Mesodermal cell (in vitro differentiated cells): Measurements from ENCODE around the gene FAM32A.
"Not testable (repeated sequence)": the region's sequence is repeated elsewhere in the genome, so short reads cannot be mapped to it uniquely, and the experiment has no call there.

Experiments
- H3K27ac ChIP-seq: 2 replicates; pipeline ENCODE4 v1.7.0; 2013; ENCODE audit warnings: mild to moderate bottlenecking, low read depth, low read length, moderate library complexity; ENCODE audit not compliant: severe bottlenecking
- H3K36me3 ChIP-seq: 2 replicates; pipeline ENCODE4 v1.7.1; 2013; ENCODE audit warnings: mild to moderate bottlenecking, low read length, moderate library complexity; ENCODE audit not compliant: control insufficient read depth, insufficient read depth
- H3K4me1 ChIP-seq: one replicate; pipeline ENCODE4 v1.7.1; 2013; ENCODE audit warnings: mild to moderate bottlenecking, low read length; ENCODE audit not compliant: insufficient read depth, control insufficient read depth, poor library complexity, severe bottlenecking
- H3K4me3 ChIP-seq: 2 replicates; pipeline ENCODE4 v1.7.0; 2013; ENCODE audit warnings: low read length, control low read depth, mild to moderate bottlenecking; ENCODE audit not compliant: insufficient read depth, poor library complexity, severe bottlenecking; ENCODE audit errors: extremely low read depth
- H3K9me3 ChIP-seq: 2 replicates; pipeline ENCODE4 v1.7.1; 2013; ENCODE audit warnings: mild to moderate bottlenecking, low read length, moderate library complexity; ENCODE audit not compliant: control insufficient read depth
- WGBS, 2 experiments: methylation state at CpG; one replicate each; pipeline ENCODE4 v1.1.5; 2013; ENCODE audit warnings: missing lambda C conversion rate in 2 of 2; ENCODE audit not compliant: insufficient coverage in 2 of 2; 5-methylcytosine and 5-hydroxymethylcytosine counted together

FAM32A gene

DNA sequence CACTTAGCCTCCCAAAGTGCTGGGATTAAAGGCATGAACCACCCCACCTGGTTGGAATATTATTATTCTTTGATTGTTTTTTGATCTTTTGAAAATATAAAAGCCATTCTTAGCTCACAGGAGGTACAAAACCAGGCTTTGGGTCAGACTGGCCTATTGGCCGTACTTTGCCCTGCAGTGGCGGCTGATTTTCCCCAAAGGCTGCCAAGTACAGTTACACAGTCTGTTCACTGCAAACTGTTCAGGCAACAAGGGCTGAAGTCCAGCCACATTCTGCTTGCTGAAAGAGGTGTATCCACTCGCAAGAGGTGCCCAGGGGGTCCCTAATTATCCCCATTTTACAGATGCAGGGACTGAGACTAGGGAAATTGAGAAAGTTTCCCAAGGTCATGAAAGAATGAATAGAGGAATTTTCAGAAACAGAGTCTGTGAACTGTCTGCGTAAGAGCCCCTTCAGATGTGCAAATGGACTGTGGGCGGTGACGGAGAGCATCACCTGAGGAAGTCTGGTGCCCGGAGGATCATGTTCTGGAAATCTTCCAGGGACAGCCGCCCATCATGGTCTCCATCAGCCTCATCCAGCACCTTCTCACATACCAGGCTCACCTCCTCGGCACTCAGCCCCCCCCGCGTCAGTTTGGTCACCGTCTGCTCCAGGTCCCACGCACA, 20.9 kb upstream of the FAM32A start:
- Histone ChIP-seq H3K27ac (no peak overlapping the region), H3K4me3 (no peak overlapping the region), H3K9me3 (no peaks in the 10 kb centered on the region), H3K4me1 (no peaks in the 10 kb centered on the region), H3K36me3 (no peaks in the 10 kb centered on the region)
- WGBS, 2 experiments = 84 to 85% methylated on average over 9 to 12 of the region's 13 CpGs

DNA sequence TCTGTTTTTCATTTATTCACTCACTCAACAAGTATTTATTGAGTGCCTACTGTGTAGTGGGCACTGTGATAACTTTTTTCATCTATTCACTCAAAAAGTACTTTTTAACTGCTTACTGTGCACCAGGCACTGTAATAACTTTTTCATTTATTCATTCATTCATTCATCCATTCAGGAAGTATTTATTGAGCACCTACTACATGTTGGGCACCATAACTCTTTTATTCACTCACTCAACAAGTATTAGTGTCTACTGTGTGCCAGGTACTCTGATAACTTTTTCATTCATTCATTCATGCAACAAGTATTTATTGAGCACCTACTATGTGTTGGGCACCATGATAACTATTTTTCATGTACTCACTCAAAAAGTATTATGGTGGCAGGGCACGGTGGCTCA, 18.8 kb upstream of the FAM32A start:
- no peaks in the 10 kb centered on the region for H3K36me3 ChIP-seq
- H3K27ac ChIP-seq = no peak overlapping the region
- H3K9me3 ChIP-seq = no peaks in the 10 kb centered on the region
- WGBS, 2 experiments = 100% methylated on average over 1 of the region's 1 CpG; no CpG with 5 or more reads in 1 of the 2 experiments
- no peaks in the 10 kb centered on the region for H3K4me1 ChIP-seq
- H3K4me3 ChIP-seq = no peak overlapping the region

DNA sequence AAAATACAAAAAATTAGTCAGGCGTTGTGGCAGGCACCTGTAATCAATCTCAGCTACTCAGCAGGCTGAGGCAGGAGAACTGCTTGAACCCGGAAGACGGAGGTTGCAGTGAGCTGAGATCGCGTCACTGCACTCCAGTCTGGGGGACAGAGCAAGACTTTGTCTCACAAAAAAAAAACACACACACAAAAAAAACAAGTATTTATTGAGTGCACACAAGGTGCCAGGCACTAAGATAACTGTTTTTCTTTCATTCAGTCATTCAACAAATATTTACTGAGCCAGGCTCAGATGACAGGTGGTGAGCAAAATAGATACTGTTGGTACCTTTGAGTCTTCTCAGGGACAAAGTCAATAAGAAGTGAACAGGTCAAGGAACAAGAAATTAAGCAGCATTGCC, 18.2 kb upstream of the FAM32A start:
- 96 to 97% methylated on average over 5 of the region's 5 CpGs for WGBS, 2 experiments
- Histone ChIP-seq H3K9me3 (no peaks in the 10 kb centered on the region), H3K36me3 (no peaks in the 10 kb centered on the region), H3K27ac (no peak overlapping the region), H3K4me1 (no peaks in the 10 kb centered on the region), H3K4me3 (no peak overlapping the region)

DNA sequence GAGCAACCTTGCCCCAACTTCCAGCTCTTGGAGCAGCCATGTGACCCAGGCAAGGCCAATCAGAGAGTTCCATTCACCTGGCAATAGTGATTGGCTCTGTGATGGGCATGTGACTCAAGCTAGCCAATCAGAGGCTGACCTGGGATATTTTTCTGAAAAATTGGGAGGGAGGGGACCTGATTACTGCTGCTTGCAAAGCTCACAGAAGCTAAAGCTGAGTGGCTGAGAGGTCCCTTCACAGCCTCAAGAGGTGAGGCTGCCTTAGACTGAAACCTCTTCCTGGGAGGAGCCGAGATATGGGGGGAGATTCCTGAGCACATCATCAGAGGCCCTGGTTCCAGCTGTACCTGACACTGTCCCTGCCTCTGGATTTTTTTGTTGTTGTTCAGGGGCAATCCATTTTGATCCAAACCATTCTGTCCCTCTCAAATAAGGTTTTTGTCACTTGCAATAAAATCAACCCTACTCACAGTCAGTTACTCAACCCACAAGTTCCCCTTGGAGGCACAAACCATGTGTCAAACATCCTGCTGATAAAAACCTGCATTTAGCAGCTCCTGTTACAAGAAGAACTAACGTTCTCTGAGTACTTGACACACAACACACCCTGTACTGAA, 16.6 kb upstream of the FAM32A start:
- 78 to 83% methylated on average over 1 to 2 of the region's 2 CpGs for WGBS, 2 experiments
- no peaks in the 10 kb centered on the region for H3K4me1 ChIP-seq
- no peak overlapping the region for H3K4me3 ChIP-seq
- no peaks in the 10 kb centered on the region for H3K9me3 ChIP-seq
- H3K27ac ChIP-seq = no peak overlapping the region
- no peaks in the 10 kb centered on the region for H3K36me3 ChIP-seq

DNA sequence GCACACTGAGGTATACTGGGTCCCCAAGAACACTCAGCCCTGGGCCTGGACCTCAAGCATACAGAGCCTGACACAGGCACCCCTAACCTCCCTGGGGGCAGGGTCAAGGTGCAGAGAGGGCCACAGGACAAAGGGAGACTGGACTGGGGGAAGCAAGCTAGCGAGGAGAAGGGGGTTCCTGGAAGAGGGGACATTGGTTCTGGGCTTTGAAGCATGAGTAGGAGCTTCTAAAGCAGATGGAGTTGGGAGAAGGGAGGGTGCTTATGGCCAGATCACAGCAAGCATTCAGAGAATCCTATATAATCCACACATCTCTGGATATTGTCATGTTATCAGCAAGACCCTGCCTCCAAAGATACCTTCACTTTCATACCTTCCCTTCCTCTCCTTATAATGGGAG, 15.1 kb upstream of the FAM32A start:
- whole genome bisulfite sequencing, 2 experiments = 83% methylated on average over 1 of the region's 1 CpG; no CpG with 5 or more reads in 1 of the 2 experiments
- H3K36me3 ChIP-seq = no peaks in the 10 kb centered on the region
- H3K4me1 ChIP-seq = no peaks in the 10 kb centered on the region
- H3K9me3 ChIP-seq = no peaks in the 10 kb centered on the region
- H3K27ac ChIP-seq = no peak overlapping the region
- no peak overlapping the region for H3K4me3 ChIP-seq

DNA sequence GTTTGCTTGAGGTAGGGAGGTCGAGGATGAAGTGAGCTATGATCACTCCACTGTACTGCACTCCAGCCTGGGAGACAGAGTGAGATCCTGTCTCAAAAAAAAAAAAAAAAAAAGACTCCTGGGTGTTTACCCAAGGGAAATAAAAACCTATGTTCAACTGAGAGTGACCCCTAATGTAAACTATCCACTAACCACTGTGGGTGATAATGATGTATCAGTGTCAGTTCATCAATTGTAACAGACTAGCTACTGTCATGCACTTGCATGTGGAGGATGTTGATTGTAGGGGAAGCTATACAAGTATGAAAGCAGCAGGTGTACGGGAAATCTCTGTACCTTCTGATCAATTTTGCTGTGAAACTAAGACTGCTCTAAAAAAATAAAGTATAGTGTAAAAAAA, 9.3 kb upstream of the FAM32A start:
- no peaks in the 10 kb centered on the region for H3K9me3 ChIP-seq
- H3K36me3 ChIP-seq = no peaks in the 10 kb centered on the region
- H3K4me1 ChIP-seq = peaks cover 5% of the 10 kb centered on the region
- H3K27ac ChIP-seq = no peak overlapping the region
- no CpG with 5 or more reads among the region's 2 CpGs for WGBS, 2 experiments
- H3K4me3 ChIP-seq = no peak overlapping the region

DNA sequence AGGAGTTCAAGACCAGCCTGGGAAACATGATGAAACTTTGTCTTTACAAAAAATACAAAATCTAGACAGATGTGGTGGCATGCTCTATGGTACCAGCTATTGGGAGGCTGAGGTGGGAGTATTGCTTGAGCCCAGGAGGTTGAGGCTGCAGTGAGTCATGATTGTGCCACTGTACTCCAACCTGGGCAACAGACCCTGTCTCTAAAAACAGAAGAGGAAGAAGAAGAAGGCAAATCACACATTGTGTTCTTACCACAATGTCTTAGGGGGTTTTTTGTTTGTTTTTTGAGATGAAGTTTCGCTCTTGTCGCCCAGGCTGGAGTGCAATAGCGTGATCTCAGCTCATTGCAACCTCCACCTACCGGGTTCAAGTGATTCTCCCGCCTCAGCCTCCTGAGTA, 6.3 kb upstream of the FAM32A start:
- not testable (repeated sequence) for H3K4me1 ChIP-seq, H3K9me3 ChIP-seq, H3K27ac ChIP-seq, H3K4me3 ChIP-seq, H3K36me3 ChIP-seq
- WGBS, 2 experiments = 88 to 89% methylated on average over 3 to 5 of the region's 5 CpGs

DNA sequence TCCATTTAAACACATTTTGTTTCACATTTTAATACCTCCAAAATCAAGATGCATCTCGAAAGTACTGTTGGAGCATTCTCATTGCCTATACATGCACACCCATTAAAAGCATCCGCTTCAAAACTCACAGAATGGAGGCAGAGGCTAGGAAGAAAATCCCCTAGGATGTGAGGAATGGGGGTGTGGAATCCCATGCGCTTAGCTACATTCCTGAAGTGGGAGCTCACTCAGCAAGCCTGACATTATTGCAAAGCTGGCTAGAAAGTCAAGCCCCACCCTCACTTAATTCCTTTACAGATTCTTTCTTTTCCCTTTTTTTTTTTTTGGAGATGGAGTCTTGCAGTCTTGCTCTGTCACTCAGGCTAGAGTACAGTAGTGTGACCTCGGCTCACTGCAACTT, 4.6 kb upstream of the FAM32A start:
- H3K9me3 ChIP-seq = no peaks in the 10 kb centered on the region
- WGBS, 2 experiments = 70 to 82% methylated on average over 1 to 3 of the region's 4 CpGs
- no peak overlapping the region for H3K27ac ChIP-seq

DNA sequence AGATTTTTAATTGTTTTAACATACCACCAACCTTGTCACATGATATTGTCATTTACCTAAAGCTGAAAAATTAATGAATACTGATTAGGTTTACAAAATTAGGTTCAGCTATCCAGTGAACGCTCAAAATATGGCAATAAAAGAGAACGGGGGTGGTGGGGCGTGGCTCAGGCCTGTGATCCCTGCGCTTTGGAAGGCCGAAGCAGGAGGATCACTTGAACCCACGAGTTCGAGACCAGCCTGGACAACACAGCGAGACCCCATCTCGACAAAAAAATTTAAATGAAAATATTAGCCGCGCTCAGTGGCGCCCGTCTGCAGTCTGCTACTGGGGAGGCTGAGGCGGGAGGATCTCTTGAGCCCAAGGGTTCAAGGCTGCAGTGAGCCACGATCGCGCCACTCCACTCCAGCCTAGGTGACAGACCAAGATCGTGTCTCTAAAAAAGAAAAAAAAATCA, 516 bp upstream of the FAM32A start:
- Histone ChIP-seq H3K4me3 (peak overlapping the region; percentile 93), H3K4me1 (peaks cover 5% of the 10 kb centered on the region), H3K27ac (peak overlapping the region; percentile 16), H3K9me3 (no peaks in the 10 kb centered on the region), H3K36me3 (peaks cover 28% of the 10 kb centered on the region)
- 78 to 81% methylated on average over 15 to 18 of the region's 18 CpGs for WGBS, 2 experiments

More for the DNA sequence above, 4.6 kb upstream of the FAM32A start:
- Histone ChIP-seq H3K4me1 (peaks cover 5% of the 10 kb centered on the region), H3K4me3 (no peak overlapping the region), H3K36me3 (no peaks in the 10 kb centered on the region)

DNA sequence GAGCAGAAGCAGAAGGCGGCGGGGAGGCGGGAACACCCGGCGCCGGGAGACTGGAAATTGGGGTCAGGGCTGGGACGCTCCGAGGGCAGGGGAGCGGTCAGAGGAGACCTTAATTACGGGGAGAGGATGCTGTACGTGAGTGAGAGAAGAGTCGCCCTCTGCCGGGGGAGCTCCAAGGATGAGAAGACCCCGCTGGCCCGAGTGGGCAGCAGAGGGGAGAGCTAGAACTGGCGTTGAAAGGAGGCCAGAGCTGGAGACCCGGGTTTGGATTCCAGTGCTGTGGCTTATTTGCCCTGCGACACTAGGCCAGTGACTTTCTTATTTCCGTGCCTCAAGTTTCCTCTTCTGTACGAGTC, 536 bp downstream of the FAM32A start:
- H3K36me3 ChIP-seq = peaks cover 39% of the 10 kb centered on the region
- peak overlapping the region; percentile 93 for H3K4me3 ChIP-seq
- H3K4me1 ChIP-seq = no peaks in the 10 kb centered on the region
- no peaks in the 10 kb centered on the region for H3K9me3 ChIP-seq
- H3K27ac ChIP-seq = peak overlapping the region; percentile 91
- 1 to 2% methylated on average over 20 of the region's 20 CpGs for WGBS, 2 experiments

DNA sequence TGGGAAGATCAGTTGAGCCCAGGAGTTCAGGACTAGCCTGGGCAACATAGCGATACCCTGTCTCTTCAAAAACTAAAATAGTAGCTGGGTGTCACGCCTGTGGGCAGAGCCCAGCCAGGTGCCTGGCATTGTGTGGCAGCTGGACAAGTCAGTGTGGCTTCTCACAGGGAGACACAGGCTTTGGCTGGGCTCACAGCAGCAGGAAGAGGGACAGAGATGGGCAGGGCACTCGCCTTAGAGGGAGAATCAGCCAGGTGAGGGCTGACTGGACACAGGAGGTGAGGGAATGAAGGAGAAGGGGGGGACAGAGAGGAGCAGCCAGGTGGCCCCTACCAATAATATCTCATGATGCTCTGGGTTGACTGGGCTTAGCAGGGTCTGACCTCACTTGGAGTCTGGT, 3.3 kb downstream of the FAM32A start:
- Histone ChIP-seq H3K9me3 (no peaks in the 10 kb centered on the region), H3K4me3 (no peak overlapping the region), H3K27ac (no peak overlapping the region), H3K4me1 (no peaks in the 10 kb centered on the region), H3K36me3 (peaks cover 58% of the 10 kb centered on the region)
- 89 to 98% methylated on average over 2 to 3 of the region's 3 CpGs for WGBS, 2 experiments
